ENCODE measurements around the gene NEUROD2. TPM values are rescaled to one million over a fixed set of nuclear protein-coding genes. Genes with fewer than 3 reads are reported as not detected.

Gene NEUROD2
- total RNA-seq, 2 experiments from 2014 or later: not detected

DNA sequence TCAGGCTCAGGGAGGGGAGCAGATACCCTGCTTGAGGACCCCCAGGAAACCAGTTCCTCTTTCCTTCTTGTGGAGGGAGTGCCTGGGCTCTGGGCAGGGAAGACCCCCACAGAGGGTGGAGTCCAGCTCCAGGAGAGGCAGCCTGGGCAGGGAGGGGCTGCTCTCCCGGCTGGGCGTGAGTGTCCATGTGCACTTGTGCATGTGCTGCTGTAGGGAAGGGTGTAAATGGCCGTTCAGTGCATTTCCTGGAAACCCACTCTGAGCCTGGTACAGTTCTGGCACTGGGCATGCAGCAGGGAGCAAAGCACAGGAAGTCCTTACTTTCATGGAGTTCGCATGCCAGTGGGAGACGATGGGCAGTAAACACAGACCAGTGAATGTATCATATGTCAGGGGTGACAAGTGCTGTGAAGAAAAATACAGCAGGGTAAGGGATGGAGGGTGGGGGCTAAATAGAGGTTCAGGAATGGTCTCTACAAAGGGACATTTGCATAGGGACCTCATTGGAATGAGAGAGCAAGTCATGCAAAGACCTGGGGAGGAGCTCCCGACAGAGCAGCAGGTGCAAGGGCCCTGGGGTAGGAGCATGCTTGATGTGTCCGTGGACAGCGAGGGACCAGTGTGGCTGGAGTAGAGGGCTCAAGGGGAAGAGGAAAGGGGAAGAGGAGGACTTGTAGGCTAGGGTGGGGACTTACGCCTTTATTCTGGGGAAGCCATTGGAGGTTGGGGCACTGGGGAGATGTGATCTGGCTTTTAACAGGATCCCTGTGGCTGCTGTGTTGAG lies 34.8 kb upstream of the NEUROD2 start:
- CTCF ChIA-PET: interaction anchor here (1.0 to 10.6 kb wide), 4 partner anchors 8 to 21 kb away, joined by 3 to 115 read pairs (median 50); no protein-coding TSS in a partner anchor

DNA sequence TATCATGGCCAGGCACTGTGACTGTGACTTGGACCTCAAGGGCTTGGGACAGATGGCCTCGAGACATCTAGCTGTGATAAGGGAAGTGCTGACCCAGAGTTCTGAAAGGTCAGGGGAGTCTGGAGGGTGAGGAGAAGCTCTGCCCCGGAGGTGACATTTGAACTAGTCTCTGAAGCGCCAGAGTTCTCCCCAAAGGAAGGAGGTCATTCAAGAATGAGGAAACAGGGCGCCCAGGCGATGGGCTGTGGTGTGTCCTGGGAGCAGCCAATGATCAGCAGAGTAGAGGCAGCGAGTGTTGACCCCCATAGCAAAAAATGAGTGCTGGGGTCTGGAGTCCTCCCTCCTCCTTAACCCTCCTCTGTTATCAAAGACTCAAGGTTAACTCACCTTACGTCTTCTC lies 34.2 kb upstream of the NEUROD2 start:
- ATAC-seq (no peak), DNase-seq (no peak)
- no peaks in the 10 kb centered on the region for H3K27me3 Mint-ChIP-seq (ENCODE audit: low read depth)
- ChIA-PET CTCF (interaction anchor here (9.8 to 10.6 kb wide), 2 partner anchors 11 to 20 kb away, joined by 97 to 115 read pairs; no protein-coding TSS in a partner anchor), POLR2A (no interaction called here)
- no peaks in the 10 kb centered on the region for H3K9me3 Mint-ChIP-seq (ENCODE audit: insufficient read depth)
- peaks cover 72% of the 10 kb centered on the region for H3K4me1 Mint-ChIP-seq (ENCODE audit: low read depth)
- peaks cover 13% of the 10 kb centered on the region for H3K36me3 Mint-ChIP-seq (ENCODE audit: low read depth)
- no peak overlapping the region for H3K4me3 Mint-ChIP-seq
- H3K27ac Mint-ChIP-seq: no peak overlapping the region

More for the DNA sequence above, 34.8 kb upstream of the NEUROD2 start:
- Mint-ChIP-seq H3K27me3 (ENCODE audit: low read depth) (no peaks in the 10 kb centered on the region), H3K4me3 (no peak overlapping the region), H3K27ac (peak overlapping the region; percentile 28), H3K4me1 (ENCODE audit: low read depth) (peaks cover 72% of the 10 kb centered on the region), H3K36me3 (ENCODE audit: low read depth) (peaks cover 13% of the 10 kb centered on the region), H3K9me3 (ENCODE audit: insufficient read depth) (no peaks in the 10 kb centered on the region)
- POLR2A ChIA-PET: no interaction called here
- DNase-seq: no peak
- ATAC-seq: no peak

DNA sequence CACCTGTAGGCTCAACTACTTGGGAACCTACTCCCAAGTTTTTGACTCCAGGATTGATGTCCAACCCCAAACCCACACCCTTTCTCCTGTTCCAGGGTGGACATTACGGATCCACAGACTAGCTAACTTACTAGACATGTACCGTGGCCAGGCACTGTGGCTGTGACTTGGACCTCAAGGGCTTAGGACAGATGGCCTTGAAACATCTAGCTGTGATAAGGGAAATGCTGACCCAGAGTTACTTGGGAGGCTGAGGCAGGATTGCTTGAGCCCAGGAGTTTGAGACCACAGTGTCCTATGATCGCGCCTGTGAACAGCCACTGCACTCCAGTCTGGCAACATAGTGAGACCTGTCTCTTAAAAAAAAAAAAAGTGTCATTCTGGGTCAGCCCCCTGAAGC lies 33.4 kb upstream of the NEUROD2 start:
- Mint-ChIP-seq H3K4me1 (ENCODE audit: low read depth) (peaks cover 77% of the 10 kb centered on the region), H3K36me3 (ENCODE audit: low read depth) (peaks cover 13% of the 10 kb centered on the region), H3K27ac (no peak overlapping the region), H3K27me3 (ENCODE audit: low read depth) (no peaks in the 10 kb centered on the region), H3K9me3 (ENCODE audit: insufficient read depth) (no peaks in the 10 kb centered on the region), H3K4me3 (no peak overlapping the region)
- CTCF ChIA-PET: interaction anchor here (9.8 to 10.6 kb wide), 2 partner anchors 12 to 19 kb away, joined by 97 to 115 read pairs; no protein-coding TSS in a partner anchor
- POLR2A ChIA-PET: interaction anchor here (0.6 kb wide), 1 partner anchor 332 kb away, joined by 3 read pairs; no protein-coding TSS in a partner anchor
- ATAC-seq (no peak), DNase-seq (no peak)

DNA sequence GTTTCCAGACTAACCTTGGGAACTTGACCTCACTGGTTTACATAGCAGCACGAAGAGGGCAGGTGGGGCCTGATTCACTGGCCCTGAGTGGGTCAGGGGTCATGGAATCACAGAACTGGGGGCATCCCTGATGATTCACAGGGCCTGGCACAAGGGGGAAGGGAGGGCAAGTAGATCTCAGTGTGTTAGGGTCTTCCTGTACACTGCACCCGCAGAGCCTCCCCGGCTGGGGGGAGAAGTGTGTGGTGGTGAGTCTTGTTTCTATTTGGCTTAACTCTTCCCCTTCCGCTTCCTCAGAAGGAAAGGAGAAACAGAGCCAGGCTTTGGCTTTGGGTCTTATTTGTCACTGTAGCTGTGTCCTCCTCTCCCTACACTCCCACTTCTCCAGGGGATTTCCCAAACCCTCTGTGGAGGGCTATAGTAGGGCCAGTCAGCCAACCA lies 32.9 kb upstream of the NEUROD2 start:
- Mint-ChIP-seq H3K9me3 (ENCODE audit: insufficient read depth) (no peaks in the 10 kb centered on the region), H3K27me3 (ENCODE audit: low read depth) (no peaks in the 10 kb centered on the region), H3K36me3 (ENCODE audit: low read depth) (peaks cover 12% of the 10 kb centered on the region), H3K4me1 (ENCODE audit: low read depth) (peaks cover 82% of the 10 kb centered on the region), H3K4me3 (peak overlapping the region; percentile 23), H3K27ac (peak overlapping the region; percentile 34)
- POLR2A ChIA-PET: no interaction called here
- CTCF ChIA-PET: interaction anchor here (9.8 to 10.6 kb wide), 2 partner anchors 13 to 19 kb away, joined by 97 to 115 read pairs; no protein-coding TSS in a partner anchor
- no peak for ATAC-seq
- DNase-seq: no peak

DNA sequence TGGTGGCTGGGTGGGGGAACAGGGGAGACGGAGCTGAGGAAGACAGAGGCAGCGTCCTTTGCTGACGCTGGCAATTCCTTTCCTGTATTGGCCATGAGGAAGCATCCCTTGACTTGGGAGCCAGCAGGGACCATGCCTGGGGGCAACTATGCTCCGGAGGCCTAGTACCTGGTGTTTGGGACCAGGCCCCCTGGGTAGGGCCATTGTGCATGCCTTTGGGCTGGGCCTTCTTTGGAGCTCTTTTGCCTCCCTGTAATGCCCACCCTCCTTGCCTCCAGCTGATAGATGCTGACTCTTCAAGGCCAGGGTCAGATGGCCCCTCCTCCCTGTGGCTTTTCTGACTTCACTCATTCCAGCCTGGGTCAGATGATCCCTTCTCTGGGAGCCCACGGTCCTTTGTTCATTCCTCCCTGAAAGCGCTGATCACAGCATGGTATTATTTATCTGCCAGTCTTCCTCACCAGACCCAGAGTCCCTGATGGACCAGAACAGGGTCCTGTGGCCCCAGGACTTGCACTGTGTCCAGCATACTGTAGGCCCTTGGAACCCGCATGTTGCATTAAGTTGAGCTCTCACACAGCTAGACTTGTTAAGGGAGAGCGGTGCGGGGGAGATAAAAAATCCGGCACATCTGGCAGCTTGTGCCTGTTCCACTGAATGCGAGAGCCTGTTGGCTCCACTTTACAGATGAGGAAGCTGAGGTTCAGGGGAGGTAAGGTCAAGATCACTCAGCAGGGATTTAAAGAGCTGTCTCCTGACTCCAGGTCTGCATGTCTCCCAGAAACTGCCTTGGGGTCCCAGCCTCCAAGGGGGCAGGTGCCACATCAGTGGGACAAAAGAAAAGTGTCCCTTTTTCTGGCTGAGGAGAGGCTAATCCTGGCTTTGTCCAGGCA lies 32.1 kb upstream of the NEUROD2 start:
- no peak for DNase-seq
- no peak for ATAC-seq
- ChIA-PET CTCF (interaction anchor here (9.8 to 10.6 kb wide), 2 partner anchors 14 to 18 kb away, joined by 97 to 115 read pairs; no protein-coding TSS in a partner anchor), POLR2A (interaction anchor here (1.8 kb wide), 1 partner anchor 48 kb away, joined by 5 read pairs; the partner anchor contains the start of gene PGAP3)
- peaks cover 10% of the 10 kb centered on the region for H3K36me3 Mint-ChIP-seq (ENCODE audit: low read depth)
- H3K9me3 Mint-ChIP-seq (ENCODE audit: insufficient read depth): no peaks in the 10 kb centered on the region
- H3K27ac Mint-ChIP-seq: peak overlapping the region; percentile 32
- H3K27me3 Mint-ChIP-seq (ENCODE audit: low read depth): no peaks in the 10 kb centered on the region
- H3K4me1 Mint-ChIP-seq (ENCODE audit: low read depth): peaks cover 81% of the 10 kb centered on the region
- peak overlapping the region; percentile 28 for H3K4me3 Mint-ChIP-seq

DNA sequence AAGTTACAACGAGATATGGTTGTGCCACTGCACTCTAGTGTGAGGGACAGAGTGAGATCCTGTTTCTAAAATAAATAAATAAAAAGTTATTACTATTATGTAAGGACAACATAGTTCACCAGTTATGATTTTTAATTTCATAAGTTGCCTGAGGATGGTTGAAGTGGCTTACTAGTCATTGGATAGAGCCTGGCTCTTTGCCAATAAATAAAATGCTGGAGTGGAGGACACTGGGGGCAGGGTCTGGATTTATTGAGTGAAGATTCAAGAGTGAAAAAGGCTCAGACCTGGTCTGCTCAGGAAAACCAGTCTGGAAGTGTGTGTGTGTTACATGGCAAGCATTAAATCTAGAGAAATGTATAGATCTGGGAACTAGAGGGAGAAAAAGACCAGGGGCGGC lies 31.3 kb upstream of the NEUROD2 start:
- no peaks in the 10 kb centered on the region for H3K27me3 Mint-ChIP-seq (ENCODE audit: low read depth)
- ChIA-PET POLR2A (interaction anchor here (1.8 kb wide), 1 partner anchor 49 kb away, joined by 5 read pairs; the partner anchor contains the start of gene PGAP3), CTCF (interaction anchor here (2.0 to 10.6 kb wide), 3 partner anchors 14 to 91 kb away, joined by 6 to 115 read pairs (median 97); partner anchors contain the start of gene MIEN1)
- no peak overlapping the region for H3K4me3 Mint-ChIP-seq
- no peak overlapping the region for H3K27ac Mint-ChIP-seq
- peaks cover 10% of the 10 kb centered on the region for H3K36me3 Mint-ChIP-seq (ENCODE audit: low read depth)
- DNase-seq: no peak
- no peak for ATAC-seq
- no peaks in the 10 kb centered on the region for H3K9me3 Mint-ChIP-seq (ENCODE audit: insufficient read depth)
- H3K4me1 Mint-ChIP-seq (ENCODE audit: low read depth): peaks cover 82% of the 10 kb centered on the region

DNA sequence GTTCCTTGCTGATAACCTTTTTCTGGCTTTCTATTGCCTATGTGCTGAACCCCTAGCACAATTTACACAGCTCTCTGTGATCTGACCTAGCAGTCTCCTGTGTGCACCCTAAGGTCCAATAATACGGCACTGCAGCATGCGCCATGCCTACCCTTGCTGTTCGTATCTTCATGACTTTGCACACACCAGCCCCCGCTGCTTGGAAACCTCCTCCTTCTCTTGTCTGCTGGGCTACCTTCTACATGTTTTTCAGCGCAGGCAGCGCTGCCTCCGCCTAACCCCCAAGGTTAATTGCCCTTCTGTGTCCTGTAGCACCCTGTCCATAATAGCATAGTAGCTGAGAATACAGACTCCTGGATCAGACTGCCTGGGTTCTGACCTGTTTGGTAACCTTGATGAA lies 30.6 kb upstream of the NEUROD2 start:
- peak overlapping the region; percentile 92 for H3K4me3 Mint-ChIP-seq
- ATAC-seq (no peak), DNase-seq (no peak)
- POLR2A ChIA-PET: interaction anchor here (0.9 to 1.8 kb wide), 2 partner anchors 10 to 50 kb away, joined by 5 read pairs; partner anchors contain the start of gene PGAP3
- H3K36me3 Mint-ChIP-seq (ENCODE audit: low read depth): peaks cover 10% of the 10 kb centered on the region
- H3K9me3 Mint-ChIP-seq (ENCODE audit: insufficient read depth): no peaks in the 10 kb centered on the region
- H3K4me1 Mint-ChIP-seq (ENCODE audit: low read depth): peaks cover 77% of the 10 kb centered on the region
- CTCF ChIA-PET: interaction anchor here (1.2 to 10.6 kb wide), 6 partner anchors 15 to 92 kb away, joined by 5 to 115 read pairs (median 8); partner anchors contain the start of genes MIEN1 and PNMT
- H3K27me3 Mint-ChIP-seq (ENCODE audit: low read depth): no peaks in the 10 kb centered on the region
- peak overlapping the region; percentile 81 for H3K27ac Mint-ChIP-seq

DNA sequence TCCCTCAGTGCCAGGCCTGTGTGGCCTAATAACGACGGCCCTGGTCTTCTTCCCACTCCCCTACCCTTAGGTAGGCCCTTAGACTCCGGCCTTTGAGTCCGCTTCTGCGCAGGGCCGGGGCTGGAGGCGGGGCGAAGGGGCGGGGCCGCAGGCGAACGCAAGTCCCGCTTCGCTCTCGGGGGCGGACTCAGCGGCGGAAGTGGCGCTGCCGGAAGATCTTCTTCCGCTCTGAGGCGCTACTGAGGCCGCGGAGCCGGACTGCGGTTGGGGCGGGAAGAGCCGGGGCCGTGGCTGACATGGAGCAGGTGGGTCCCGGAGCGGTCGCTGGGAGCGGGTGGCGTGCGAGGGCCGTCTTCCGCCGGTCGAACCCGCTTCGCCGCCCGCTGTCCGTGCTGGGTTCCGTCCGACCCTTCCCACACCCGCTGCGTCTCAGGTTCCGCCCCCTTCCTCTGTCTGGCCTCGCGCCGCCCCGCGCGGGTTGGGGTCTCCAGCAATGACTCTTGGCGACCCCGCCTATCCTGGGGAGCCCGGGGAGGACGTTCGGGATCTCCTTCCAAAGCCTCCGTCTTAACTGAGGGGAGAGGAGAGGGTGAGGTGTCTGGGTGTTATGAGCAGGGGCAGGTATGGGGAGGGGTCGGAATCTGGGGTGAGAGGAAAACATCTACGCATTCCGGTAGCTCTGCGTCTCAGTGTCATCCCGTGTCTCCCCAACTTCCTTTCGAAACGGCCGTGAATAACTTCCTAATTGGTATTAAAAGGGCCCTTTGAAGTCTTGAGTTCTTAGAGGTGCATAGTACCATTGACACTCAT lies 29.4 kb upstream of the NEUROD2 start, which contains the start of gene STARD3:
Gene STARD3, plus strand, starts transcription at position 218 of the 810 bp plus-strand sequence. CDS start 16,388 bp downstream, outside the sequence.
- Mint-ChIP-seq H3K27me3 (ENCODE audit: low read depth) (no peaks in the 10 kb centered on the region), H3K4me1 (ENCODE audit: low read depth) (peaks cover 68% of the 10 kb centered on the region), H3K27ac (peak within 1 kb of the TSS; percentile 81), H3K36me3 (ENCODE audit: low read depth) (peaks cover 10% of the 10 kb centered on the region), H3K4me3 (peak within 1 kb of the TSS; percentile 92), H3K9me3 (ENCODE audit: insufficient read depth) (no peaks in the 10 kb centered on the region)
- POLR2A ChIA-PET: interaction anchor here (0.7 to 1.1 kb wide), 3 partner anchors 11 to 117 kb away, joined by 3 to 5 read pairs (median 4); no protein-coding TSS in a partner anchor
- CTCF ChIA-PET: interaction anchor here (1.2 to 10.6 kb wide), 6 partner anchors 16 to 93 kb away, joined by 5 to 115 read pairs (median 8); partner anchors contain the start of genes MIEN1 and PNMT
- DNase-seq: peak; percentile 94
- ATAC-seq: peak; percentile 90

DNA sequence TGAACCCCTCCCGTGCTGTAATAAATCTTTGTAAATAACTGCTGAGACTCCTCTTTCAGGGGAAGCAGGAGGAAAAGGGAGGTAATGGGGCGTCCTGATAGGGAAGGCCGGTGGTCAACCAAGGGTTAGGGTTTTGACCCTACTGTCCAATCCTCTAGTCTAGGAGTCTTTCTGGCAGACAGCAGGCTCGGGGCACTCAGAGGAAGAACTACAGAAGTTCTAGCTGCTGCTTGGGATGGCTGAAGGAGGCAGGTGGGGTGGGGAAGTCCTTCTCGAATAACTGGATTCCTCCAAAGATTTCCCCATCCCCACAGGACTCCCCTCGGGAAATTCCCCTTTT lies 28.8 kb upstream of the NEUROD2 start:
- DNase-seq (no peak), ATAC-seq (peak; percentile 8)
- CTCF ChIA-PET: interaction anchor here (1.2 to 10.6 kb wide), 4 partner anchors 15 to 208 kb away, joined by 3 to 115 read pairs (median 53); partner anchors contain the start of gene PNMT
- Mint-ChIP-seq H3K27ac (peak overlapping the region; percentile 81), H3K36me3 (ENCODE audit: low read depth) (peaks cover 10% of the 10 kb centered on the region), H3K4me1 (ENCODE audit: low read depth) (peaks cover 69% of the 10 kb centered on the region), H3K4me3 (peak overlapping the region; percentile 92), H3K9me3 (ENCODE audit: insufficient read depth) (no peaks in the 10 kb centered on the region), H3K27me3 (ENCODE audit: low read depth) (peaks cover 6% of the 10 kb centered on the region)
- POLR2A ChIA-PET: interaction anchor here (1.1 kb wide), 1 partner anchor 117 kb away, joined by 3 read pairs; no protein-coding TSS in a partner anchor

DNA sequence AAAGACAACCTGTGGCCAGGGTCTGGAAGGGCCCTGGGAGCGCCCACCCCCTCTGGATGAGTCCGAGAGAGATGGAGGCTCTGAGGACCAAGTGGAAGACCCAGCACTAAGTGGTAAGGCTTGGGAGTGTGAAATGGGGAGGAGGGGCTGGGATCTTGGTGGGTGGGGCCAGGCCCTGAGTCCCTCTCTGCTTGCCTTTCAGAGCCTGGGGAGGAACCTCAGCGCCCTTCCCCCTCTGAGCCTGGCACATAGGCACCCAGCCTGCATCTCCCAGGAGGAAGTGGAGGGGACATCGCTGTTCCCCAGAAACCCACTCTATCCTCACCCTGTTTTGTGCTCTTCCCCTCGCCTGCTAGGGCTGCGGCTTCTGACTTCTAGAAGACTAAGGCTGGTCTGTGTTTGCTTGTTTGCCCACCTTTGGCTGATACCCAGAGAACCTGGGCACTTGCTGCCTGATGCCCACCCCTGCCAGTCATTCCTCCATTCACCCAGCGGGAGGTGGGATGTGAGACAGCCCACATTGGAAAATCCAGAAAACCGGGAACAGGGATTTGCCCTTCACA lies 28.0 kb upstream of the NEUROD2 start:
- Mint-ChIP-seq H3K9me3 (ENCODE audit: insufficient read depth) (no peaks in the 10 kb centered on the region), H3K4me3 (peak overlapping the region; percentile 92), H3K27ac (no peak overlapping the region), H3K36me3 (ENCODE audit: low read depth) (peaks cover 10% of the 10 kb centered on the region), H3K27me3 (ENCODE audit: low read depth) (peaks cover 9% of the 10 kb centered on the region), H3K4me1 (ENCODE audit: low read depth) (peaks cover 68% of the 10 kb centered on the region)
- DNase-seq: no peak
- ChIA-PET POLR2A (no interaction called here), CTCF (interaction anchor here (1.1 to 10.6 kb wide), 10 partner anchors 10 to 391 kb away, joined by 3 to 189 read pairs (median 8); no protein-coding TSS in a partner anchor)
- no peak for ATAC-seq

Measured in activated CD8-positive, alpha-beta T cell treated with anti-CD3 and anti-CD28 coated beads, Interleukin-2, amount 10 ng/mL, durations not matched to agents 7 days and 5 days (primary cell).